GM15510 (cell line): ENCODE data around the gene PCNX3.
A peak's percentile ranks its signal among the peaks of the same experiment; 100 is the strongest.

ENCODE experiments used
- POLR2A ChIP-seq: IDR thresholded peaks from 3 replicates; pipeline ENCODE4 v1.6.1; 2011; ENCODE audit warnings: borderline replicate concordance; ENCODE audit not compliant: insufficient read length; ENCODE audit errors: extremely low read depth

The PCNX3 gene

DNA sequence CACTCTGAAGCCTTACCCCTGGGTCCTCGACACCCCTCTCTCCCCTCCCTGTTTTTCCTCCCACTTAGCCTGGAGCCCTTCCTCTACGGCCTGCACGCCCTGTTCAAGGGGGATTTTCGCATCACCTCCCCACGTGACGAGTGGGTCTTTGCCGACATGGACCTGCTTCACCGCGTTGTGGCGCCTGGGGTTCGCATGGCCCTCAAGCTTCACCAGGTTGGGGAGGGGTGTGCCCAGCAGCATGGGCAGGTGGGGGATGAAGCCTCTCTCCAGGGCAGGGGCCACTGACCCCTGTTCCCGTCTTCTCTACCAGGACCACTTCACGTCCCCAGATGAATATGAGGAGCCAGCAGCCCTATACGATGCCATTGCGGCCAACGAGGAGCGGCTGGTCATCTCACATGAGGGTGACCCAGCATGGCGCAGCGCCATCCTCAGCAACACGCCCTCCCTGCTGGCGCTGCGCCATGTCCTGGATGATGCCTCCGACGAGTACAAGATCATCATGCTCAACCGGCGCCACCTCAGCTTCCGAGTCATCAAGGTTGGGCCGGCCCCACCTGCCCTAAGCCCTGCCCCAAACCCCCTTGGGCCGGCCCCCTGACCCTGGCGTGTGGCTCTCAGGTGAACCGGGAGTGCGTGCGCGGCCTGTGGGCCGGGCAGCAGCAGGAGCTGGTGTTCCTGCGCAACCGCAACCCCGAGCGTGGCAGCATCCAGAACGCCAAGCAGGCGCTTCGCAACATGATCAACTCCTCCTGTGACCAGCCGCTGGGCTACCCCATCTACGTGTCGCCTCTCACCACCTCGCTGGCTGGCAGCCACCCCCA lies 19.5 kb downstream of the PCNX3 start:
- no peak for TF ChIP-seq POLR2A

DNA sequence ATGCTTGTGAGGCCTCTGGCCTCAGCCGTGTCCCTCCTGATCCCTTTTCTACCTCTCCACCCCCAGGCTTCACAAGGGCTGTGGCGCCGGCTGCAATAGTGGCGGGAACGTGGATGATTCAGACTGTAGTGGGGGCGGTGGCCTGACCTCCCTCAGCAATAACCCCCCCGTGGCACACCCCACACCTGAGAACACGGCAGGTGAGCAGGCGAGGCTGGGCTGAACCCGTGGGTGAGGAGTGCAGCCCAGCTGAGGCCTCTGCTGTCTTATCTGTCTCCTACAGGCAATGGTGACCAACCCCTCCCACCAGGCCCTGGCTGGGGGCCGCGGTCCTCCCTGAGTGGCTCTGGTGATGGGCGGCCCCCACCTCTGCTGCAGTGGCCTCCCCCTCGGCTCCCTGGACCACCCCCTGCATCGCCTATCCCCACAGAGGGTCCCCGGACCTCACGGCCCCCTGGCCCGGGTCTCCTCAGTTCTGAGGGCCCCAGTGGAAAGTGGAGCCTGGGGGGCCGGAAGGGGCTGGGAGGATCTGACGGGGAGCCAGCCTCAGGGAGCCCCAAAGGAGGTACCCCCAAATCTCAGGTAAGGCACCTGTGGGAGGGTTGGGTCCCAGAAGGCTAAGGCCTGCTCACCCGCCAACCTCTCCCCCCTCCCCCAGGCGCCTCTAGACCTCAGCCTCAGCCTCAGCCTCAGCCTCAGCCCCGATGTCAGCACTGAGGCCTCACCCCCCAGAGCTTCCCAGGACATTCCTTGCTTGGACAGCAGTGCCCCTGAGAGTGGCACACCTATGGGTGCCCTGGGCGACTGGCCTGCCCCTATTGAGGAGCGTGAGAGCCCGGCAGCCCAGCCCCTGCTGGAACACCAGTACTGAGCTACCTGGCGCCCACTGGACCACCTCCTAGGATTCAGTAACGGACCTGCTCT lies 20.8 kb downstream of the PCNX3 start:
- TF ChIP-seq POLR2A, result no peak

DNA sequence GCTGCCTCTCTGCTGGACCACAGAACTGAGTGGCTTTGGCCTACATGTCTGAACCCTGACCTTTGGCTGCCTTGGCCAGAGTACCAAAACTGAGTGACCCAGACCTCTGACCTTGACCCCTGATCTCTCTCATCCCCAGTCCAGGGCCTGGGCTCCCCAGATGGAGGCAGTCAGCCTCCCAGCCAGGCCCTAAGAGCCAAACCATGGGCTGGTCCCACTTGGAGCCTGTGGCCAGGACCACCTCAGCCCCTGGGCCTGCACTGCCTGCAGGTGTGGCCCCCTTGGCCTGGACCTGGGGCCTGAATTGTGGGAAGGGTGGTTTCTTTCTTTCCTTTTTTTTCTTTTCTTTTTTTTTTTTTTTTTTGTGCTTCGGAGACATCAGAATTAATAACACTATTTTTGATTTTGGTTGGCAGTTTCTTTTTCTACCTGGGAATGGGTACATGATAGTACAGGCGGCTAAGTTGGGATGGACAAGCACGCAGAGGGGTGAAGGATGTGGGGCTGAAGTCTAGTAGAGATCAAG lies 21.5 kb downstream of the PCNX3 start:
- TF ChIP-seq POLR2A, result no peak

- TF ChIP-seq POLR2A, result peak; percentile 69
These were observed 22.3 kb downstream of the PCNX3 start, which contains the start of gene SIPA1 for GRCh38 chr11:65637794-65638419. Gene SIPA1 (plus strand): TSS chr11:65638101. CDS start chr11:65640922, 2,821 bp downstream.

DNA sequence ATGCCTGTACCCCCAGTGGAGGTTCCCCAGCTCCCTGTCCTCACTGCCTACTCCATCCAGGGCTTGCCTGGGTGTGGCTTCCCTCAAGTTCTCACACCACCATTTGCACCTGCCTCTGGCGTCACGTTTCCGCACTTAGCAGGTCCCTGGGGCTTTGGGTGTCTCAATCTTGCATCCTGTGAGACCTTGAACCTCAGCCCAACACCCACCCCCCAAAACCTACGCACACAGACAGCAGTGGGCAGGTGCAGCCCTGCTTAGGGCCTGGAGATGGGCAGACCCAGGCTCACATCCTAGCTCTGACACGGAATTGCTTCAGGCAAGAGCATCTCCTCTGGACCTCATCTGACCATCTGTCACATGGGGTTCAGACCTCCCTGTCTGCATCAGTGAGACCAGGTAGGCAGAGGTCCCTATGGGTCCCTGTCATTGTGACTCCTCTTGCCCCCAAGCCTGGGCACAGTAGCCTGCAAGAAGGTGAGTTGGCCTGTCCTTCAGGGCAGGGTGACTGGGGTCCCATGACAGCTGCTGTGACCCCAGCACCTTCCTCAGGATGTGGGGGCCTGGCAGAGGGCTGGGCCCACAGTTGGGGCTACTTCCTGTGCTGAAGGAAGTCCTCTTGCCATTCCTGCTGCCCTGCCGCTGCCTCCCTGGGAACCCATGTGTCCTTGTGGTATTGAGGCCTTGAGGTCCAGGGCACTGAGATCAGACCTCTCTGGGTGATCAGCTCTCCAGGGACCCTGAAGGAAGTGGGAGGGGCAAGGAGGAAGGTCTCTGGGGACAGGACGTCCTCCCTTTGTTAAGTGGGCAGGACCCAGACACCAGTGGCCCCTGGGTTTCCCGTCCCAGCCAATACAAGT lies 24.3 kb downstream of the PCNX3 start:
- TF ChIP-seq POLR2A, result peak; percentile 61

- no peak for TF ChIP-seq POLR2A
These were observed 25.1 kb downstream of the PCNX3 start for GRCh38 chr11:65640483-65641296.

DNA sequence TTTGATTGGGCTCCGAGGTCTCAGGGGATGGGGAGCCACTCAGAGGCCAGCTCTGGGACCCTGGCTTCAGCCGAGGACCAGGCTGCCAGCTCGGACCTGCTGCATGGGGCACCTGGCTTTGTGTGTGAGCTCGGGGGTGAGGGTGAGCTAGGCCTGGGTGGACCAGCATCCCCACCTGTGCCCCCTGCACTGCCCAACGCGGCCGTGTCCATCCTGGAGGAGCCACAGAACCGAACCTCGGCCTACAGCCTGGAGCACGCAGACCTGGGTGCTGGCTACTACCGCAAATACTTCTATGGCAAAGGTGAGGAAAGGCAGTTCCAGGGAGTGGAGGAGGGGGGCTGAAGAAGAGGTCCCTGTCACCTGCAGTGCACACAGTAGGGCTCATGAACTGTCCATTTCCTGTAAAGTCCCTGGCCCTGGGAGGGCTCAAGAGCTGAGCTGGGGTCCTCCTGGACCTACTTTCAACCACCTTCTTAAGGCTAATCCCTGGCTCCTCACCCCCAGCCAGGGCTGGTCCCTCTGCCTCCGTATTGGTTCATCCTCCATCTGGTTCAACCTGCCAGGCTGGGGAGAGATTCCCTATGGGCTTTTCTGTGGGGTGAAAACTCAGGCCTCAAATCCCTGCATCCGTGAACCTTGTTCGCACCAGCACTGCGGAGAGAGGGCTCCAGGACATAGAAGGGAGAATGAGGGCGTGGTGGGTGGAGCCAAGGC lies 25.9 kb downstream of the PCNX3 start:
- no peak for TF ChIP-seq POLR2A

DNA sequence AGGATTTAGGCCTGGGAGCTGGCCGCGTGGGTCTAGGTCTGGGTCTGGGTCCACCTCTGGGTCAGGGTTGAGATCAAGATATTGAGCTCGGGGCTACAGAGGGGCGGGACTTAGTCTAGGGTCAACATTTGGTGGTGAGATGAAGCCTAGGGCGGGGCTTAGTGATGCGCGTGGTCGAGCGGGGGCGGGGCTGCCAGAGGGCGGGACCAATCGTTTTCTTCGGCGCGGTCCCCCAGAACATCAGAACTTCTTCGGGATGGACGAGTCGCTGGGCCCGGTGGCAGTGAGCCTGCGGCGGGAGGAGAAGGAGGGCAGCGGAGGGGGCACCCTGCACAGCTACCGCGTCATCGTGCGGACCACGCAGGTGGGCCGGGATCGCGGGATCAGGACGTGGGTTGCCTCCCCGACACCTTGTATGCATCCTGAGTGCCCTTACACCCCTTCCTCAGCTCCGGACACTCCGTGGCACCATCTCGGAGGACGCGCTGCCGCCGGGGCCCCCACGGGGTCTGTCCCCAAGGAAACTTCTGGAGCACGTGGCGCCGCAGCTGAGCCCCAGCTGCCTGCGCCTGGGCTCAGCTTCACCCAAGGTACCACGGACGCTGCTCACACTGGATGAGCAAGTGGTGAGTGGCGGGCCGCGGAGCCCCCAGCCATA lies 26.6 kb downstream of the PCNX3 start:
- no peak for TF ChIP-seq POLR2A

DNA sequence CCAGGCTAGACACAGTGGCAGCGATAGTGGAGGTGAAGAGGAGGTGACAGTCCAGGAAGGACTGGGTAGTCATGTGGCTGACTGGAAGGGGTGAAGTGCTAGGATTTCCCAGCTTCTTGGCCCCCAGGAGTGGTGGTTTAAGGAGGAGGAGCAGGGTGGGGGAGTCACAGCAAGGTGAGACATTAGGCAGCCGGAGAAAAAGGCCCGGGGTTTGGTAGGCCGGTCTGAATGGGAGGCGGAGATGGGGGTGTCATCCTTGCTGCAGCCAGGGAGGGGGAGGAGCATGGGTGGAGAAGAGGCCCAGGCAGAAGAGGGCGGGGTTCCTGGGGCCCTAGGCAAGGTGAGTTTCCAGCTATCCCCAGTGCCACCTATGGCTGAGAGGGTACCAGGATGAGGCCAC lies 28.4 kb downstream of the PCNX3 start:
- TF ChIP-seq POLR2A, result no peak

- TF ChIP-seq POLR2A, result no peak
These were observed 29.3 kb downstream of the PCNX3 start for GRCh38 chr11:65644837-65645236.

GRCh38 chr11:65645710-65646109 lies 30.1 kb downstream of the PCNX3 start:
- no peak for TF ChIP-seq POLR2A
